ENCODE measurements around the gene MYH7. TPM values are rescaled to one million over a fixed set of nuclear protein-coding genes. Genes with fewer than 3 reads are reported as not detected.

The MYH7 gene
- polyA plus RNA-seq, 1 donor from 2014 or later = 0.12 TPM

- Histone ChIP-seq H3K27ac (ENCODE audit: low read length) (no peak overlapping the region), H3K9me2 (ENCODE audit: insufficient read depth, low read length) (no peaks in the 10 kb centered on the region), H3K4me3 (ENCODE audit: low read length) (no peak overlapping the region), H3F3A (ENCODE audit: insufficient read depth, low read length, poor library complexity, severe bottlenecking) (no peaks in the 10 kb centered on the region), H2AFZ (ENCODE audit: low read depth, low read length) (no peak overlapping the region), H4K20me1 (ENCODE audit: insufficient read depth) (no peaks in the 10 kb centered on the region), H3K9ac (ENCODE audit: low read length) (no peak overlapping the region), H3K9me3 (ENCODE audit: low read length) (no peaks in the 10 kb centered on the region), H3K36me3 (ENCODE audit: insufficient read depth, low read length) (no peaks in the 10 kb centered on the region), H3K27me3 (ENCODE audit: insufficient read depth, low read depth, low read length) (peaks cover 10% of the 10 kb centered on the region), H3K79me2 (replicated peaks; ENCODE audit: insufficient read depth, low read length) (no peaks in the 10 kb centered on the region), H3K4me2 (ENCODE audit: low read length) (no peak overlapping the region)
- TF ChIP-seq REST (IDR thresholded peaks at IDR 0.05; ENCODE audit: borderline replicate concordance) (no peak), TAF1 (IDR thresholded peaks at IDR 0.05; ENCODE audit: low read depth) (no peak), EZH2 (IDR thresholded peaks at IDR 0.05; ENCODE audit: borderline replicate concordance, insufficient read depth, low read length, poor library complexity, severe bottlenecking) (no peak), SMC3 (conservative IDR thresholded peaks at IDR 0.05; ENCODE audit: poor library complexity) (no peak), EP300 (conservative IDR thresholded peaks at IDR 0.05; ENCODE audit: poor library complexity, severe bottlenecking) (no peak), RAD21 (conservative IDR thresholded peaks at IDR 0.05) (no peak), POLR2AphosphoS5 (IDR thresholded peaks at IDR 0.05) (no peak), MXI1 (conservative IDR thresholded peaks at IDR 0.05; ENCODE audit: poor library complexity, severe bottlenecking) (no peak), CTCF (IDR thresholded peaks at IDR 0.05; ENCODE audit: poor library complexity, severe bottlenecking) (no peak)
These were observed 65.2 kb downstream of the MYH7 start for GRCh38 chr14:23370221-23370620.

- no peak overlapping the region for H3K4me2 ChIP-seq (ENCODE audit: low read length)
- peaks cover 23% of the 10 kb centered on the region for H3K79me2 ChIP-seq (replicated peaks; ENCODE audit: insufficient read depth, low read length)
- H3K9me3 ChIP-seq (ENCODE audit: low read length) = no peaks in the 10 kb centered on the region
- no peak overlapping the region for H3K4me3 ChIP-seq (ENCODE audit: low read length)
- H3K9me2 ChIP-seq (ENCODE audit: insufficient read depth, low read length) = no peaks in the 10 kb centered on the region
- peaks cover 12% of the 10 kb centered on the region for H3K27me3 ChIP-seq (ENCODE audit: insufficient read depth, low read depth, low read length)
- no peaks in the 10 kb centered on the region for H3F3A ChIP-seq (ENCODE audit: insufficient read depth, low read length, poor library complexity, severe bottlenecking)
- H3K36me3 ChIP-seq (ENCODE audit: insufficient read depth, low read length) = no peaks in the 10 kb centered on the region
- H2AFZ ChIP-seq (ENCODE audit: low read depth, low read length) = no peak overlapping the region
- TF ChIP-seq SMC3 (conservative IDR thresholded peaks at IDR 0.05; ENCODE audit: poor library complexity) (no peak), EZH2 (IDR thresholded peaks at IDR 0.05; ENCODE audit: borderline replicate concordance, insufficient read depth, low read length, poor library complexity, severe bottlenecking) (no peak), REST (IDR thresholded peaks at IDR 0.05; ENCODE audit: borderline replicate concordance) (no peak)
- H3K9ac ChIP-seq (ENCODE audit: low read length) = no peak overlapping the region
- no peaks in the 10 kb centered on the region for H4K20me1 ChIP-seq (ENCODE audit: insufficient read depth)
- no peak overlapping the region for H3K27ac ChIP-seq (ENCODE audit: low read length)
These were observed 69.0 kb downstream of the MYH7 start for GRCh38 chr14:23366426-23366921.

Data from neural cell (in vitro differentiated cells).